DND-41 (cell line): Measurements from ENCODE around the gene KRT5.

Experiments
- CTCF ChIP-seq: IDR thresholded peaks from 2 replicates; pipeline ENCODE4 v1.5.1; 2012; ENCODE audit warnings: borderline replicate concordance, low read length, moderate library complexity, mild to moderate bottlenecking; ENCODE audit not compliant: poor library complexity, severe bottlenecking; ENCODE audit errors: extremely low read depth
- EZH2 ChIP-seq: IDR thresholded peaks from 3 replicates; pipeline ENCODE4 v1.6.1; 2012; ENCODE audit warnings: borderline replicate concordance, low read depth, mild to moderate bottlenecking, moderate library complexity, low read length, inconsistent platforms; ENCODE audit not compliant: severe bottlenecking

GRCh38 chr12:52524898-52525591 lies 4.9 kb upstream of the KRT5 start:
- no peak for TF ChIP-seq CTCF
- TF ChIP-seq EZH2: no peak
